ENCODE measurements around the gene ELMO1. TPM values are rescaled to one million over a fixed set of nuclear protein-coding genes. Genes with fewer than 3 reads are reported as not detected.

Gene ELMO1
- total RNA-seq, 1 experiment from 2014 or later, result 7.8 TPM

- H3K4me1 Mint-ChIP-seq, result peaks cover 5 to 16% of the 10 kb centered on the region in 2 experiments
- no peak overlapping the region for H4K91ac ChIP-seq (ENCODE audit: insufficient read length, low read depth, low read length)
- H3K14ac ChIP-seq (ENCODE audit: insufficient read depth, low read length), result no peak overlapping the region
- H3K9me3 Mint-ChIP-seq, result no peaks in the 10 kb centered on the region
- no peak overlapping the region for H3K4ac ChIP-seq (ENCODE audit: low read depth, low read length)
- H2AK5ac ChIP-seq (ENCODE audit: insufficient read length, low read length), result no peak overlapping the region
- H4K8ac ChIP-seq (replicated peaks; ENCODE audit: insufficient read length, low read depth, low read length), result no peak overlapping the region
- H3K23ac ChIP-seq (ENCODE audit: insufficient read length, low read depth, low read length), result no peak overlapping the region
- no peak overlapping the region for H3K4me3 Mint-ChIP-seq
- H3K27ac Mint-ChIP-seq, result 0 out of 7 replicates have a peak overlapping the region, but pooled peaks of 1 of the 3 experiments have one; percentile 61
- H2BK12ac ChIP-seq (ENCODE audit: insufficient read length, low read depth, low read length), result no peak overlapping the region
- no peak overlapping the region for H2AFZ ChIP-seq (ENCODE audit: low read length)
- H3K4me2 ChIP-seq (ENCODE audit: insufficient read depth, insufficient read length, low read length), result no peak overlapping the region
- no peak overlapping the region for H3K56ac ChIP-seq (ENCODE audit: insufficient read length, low read depth, low read length)
- no peak overlapping the region for H4K5ac ChIP-seq (ENCODE audit: insufficient read length, low read depth, low read length)
- no peak overlapping the region for H2BK120ac ChIP-seq (ENCODE audit: low read depth, low read length, poor library complexity, severe bottlenecking)
- H3K27me3 ChIP-seq (ENCODE audit: insufficient read depth, low read length), result no peaks in the 10 kb centered on the region
- H3K9ac ChIP-seq (ENCODE audit: extremely low read depth, insufficient read length, low read length), result no peak overlapping the region
- no peak overlapping the region for H2BK5ac ChIP-seq (ENCODE audit: insufficient read length, low read length)
- no peak overlapping the region for H2BK15ac ChIP-seq (ENCODE audit: low read depth, low read length)
- no peak overlapping the region for H3K27ac ChIP-seq (ENCODE audit: insufficient read length, low read depth, low read length)
- no peaks in the 10 kb centered on the region; the same call in 1 of the 2 replicates for H3K79me2 ChIP-seq (ENCODE audit: insufficient read depth, low read length)
- H3K23me2 ChIP-seq (ENCODE audit: insufficient read length, low read depth, low read length, poor library complexity, severe bottlenecking), result no peaks in the 10 kb centered on the region
- no peaks in the 10 kb centered on the region for H3K36me3 Mint-ChIP-seq (ENCODE audit: insufficient read depth in 1 of 3, low read depth in 3 of 3)
- H2BK20ac ChIP-seq (ENCODE audit: low read depth, low read length, poor library complexity, severe bottlenecking), result no peak overlapping the region
- H3T11ph ChIP-seq (ENCODE audit: low read length), result no peak overlapping the region
- H4K20me1 ChIP-seq (ENCODE audit: control insufficient read depth, insufficient read depth, insufficient read length), result no peaks in the 10 kb centered on the region
- peaks cover 3% of the 10 kb centered on the region; the same call in 1 of the 2 replicates for H3K4me1 ChIP-seq (ENCODE audit: insufficient read depth, low read length)
- H3K9me3 ChIP-seq (ENCODE audit: control insufficient read depth, low read depth, low read length), result no peaks in the 10 kb centered on the region
- no CpG with 5 or more reads among the region's 8 CpGs for WGBS (ENCODE audit: extremely low coverage, insufficient read length, low lambda C conversion rate)
- H3K79me1 ChIP-seq (ENCODE audit: insufficient read depth, low read depth, low read length, poor library complexity, severe bottlenecking), result no peaks in the 10 kb centered on the region
- H3K27me3 Mint-ChIP-seq (ENCODE audit: low read depth), result no peaks in the 10 kb centered on the region
- DNase-seq, result no peak
- no peak overlapping the region for H3K18ac ChIP-seq (ENCODE audit: insufficient read length, low read depth, low read length)
- TF ChIP-seq CTCF (conservative IDR thresholded peaks at IDR 0.05), result no peak
Observed at GRCh38 chr7:37432281-37432920, 16.3 kb downstream of the ELMO1 start.
